Measurements from ENCODE around the gene SMURF2. TPM values are rescaled to one million over a fixed set of nuclear protein-coding genes. Genes with fewer than 3 reads are reported as not detected.
A peak's percentile ranks its signal among the peaks of the same experiment; 100 is the strongest.

The SMURF2 gene
- total and polyA plus RNA-seq, 9 of the 15 experiments (the other 6 are each of a cell fraction or from before 2014, with no cell fraction given) = 3.8 to 22.0 (median 14.8) TPM

DNA sequence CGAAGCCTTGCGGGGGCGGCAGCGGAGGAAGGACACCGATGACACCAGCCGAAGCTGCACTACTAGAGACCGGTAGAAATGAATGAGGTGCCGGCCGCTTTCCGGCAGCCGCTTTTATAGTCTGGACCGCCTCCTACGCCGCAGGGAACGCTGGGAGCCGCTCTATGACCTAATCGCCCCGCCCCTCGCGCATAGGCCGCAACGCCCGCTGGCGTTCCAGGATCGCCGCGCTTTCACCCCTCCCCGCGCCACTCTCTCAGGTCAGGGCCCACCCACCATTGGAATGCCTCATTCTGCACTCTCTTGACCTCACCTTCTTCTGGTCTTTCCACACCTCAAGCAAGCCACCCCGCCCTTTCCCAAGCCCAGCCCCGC, 155.9 kb downstream of the SMURF2 start, which contains the start of gene DDX5 (continued):
- peak in 1 of 2 experiments; percentile 27 for TF ChIP-seq E2F6 (IDR thresholded peaks at IDR 0.05; ENCODE audit: borderline replicate concordance in 1 of 2, extremely low read depth in 1 of 2, insufficient read depth in 1 of 2, insufficient read length in 1 of 2, low read depth in 1 of 2, low read length in 1 of 2, poor library complexity in 1 of 2, severe bottlenecking in 1 of 2)
- TF ChIP-seq ZNF699 (CRISPR knock-in tag; IDR thresholded peaks at IDR 0.05; ENCODE audit: insufficient replicate concordance) = no peak
- TF ChIP-seq OTX1 (CRISPR knock-in tag; IDR thresholded peaks at IDR 0.05) = no peak
- peak; percentile 97 for TF ChIP-seq GTF2F1 (IDR thresholded peaks at IDR 0.05; ENCODE audit: low read depth, low read length)
- no peak for TF ChIP-seq ZNF282 (CRISPR knock-in tag; IDR thresholded peaks at IDR 0.05)
- no peak for TF ChIP-seq SETDB1 (IDR thresholded peaks at IDR 0.05; ENCODE audit: low read length)
- TF ChIP-seq BDP1 (IDR thresholded peaks at IDR 0.05; ENCODE audit: insufficient read depth, insufficient read length) = no peak
- no peak for TF ChIP-seq ELF1 (tag; IDR thresholded peaks at IDR 0.05)
- no peak for TF ChIP-seq ZNF140 (CRISPR knock-in tag; IDR thresholded peaks at IDR 0.05)
- TF ChIP-seq ZKSCAN8 (CRISPR knock-in tag; IDR thresholded peaks at IDR 0.05) = no peak
- TF ChIP-seq IFI16 (CRISPR knock-in tag; IDR thresholded peaks at IDR 0.05) = no peak
- no peak; the same call in 1 of the 2 replicates for TF ChIP-seq ARID4B (CRISPR knock-in tag; IDR thresholded peaks at IDR 0.05)
- TF ChIP-seq CHCHD3 (CRISPR knock-in tag; IDR thresholded peaks at IDR 0.05) = no peak
- TF ChIP-seq ZZZ3 (IDR thresholded peaks at IDR 0.05) = no peak
- TF ChIP-seq PML (IDR thresholded peaks at IDR 0.05; ENCODE audit: low read length) = peak; percentile 96
- peak; percentile 99 for TF ChIP-seq POLR2AphosphoS5 (IDR thresholded peaks at IDR 0.05; ENCODE audit: control insufficient read depth, insufficient read depth, low read depth, low read length)
- TF ChIP-seq PHB2 (IDR thresholded peaks at IDR 0.05; ENCODE audit: low read depth) = no peak
- 0 out of 2 replicates have a peak, but pooled peaks have one; percentile 58 for TF ChIP-seq ZNF584 (CRISPR knock-in tag; IDR thresholded peaks at IDR 0.05; ENCODE audit: low read depth)
- no peak for TF ChIP-seq TFAM (CRISPR knock-in tag; conservative IDR thresholded peaks at IDR 0.05)
- TF ChIP-seq NCOA6 (IDR thresholded peaks at IDR 0.05) = no peak
- TF ChIP-seq THRAP3 (IDR thresholded peaks at IDR 0.05; ENCODE audit: borderline replicate concordance) = no peak
- TF ChIP-seq FOSL1 (tag; conservative IDR thresholded peaks at IDR 0.05) = no peak
- TF ChIP-seq BMI1 (IDR thresholded peaks at IDR 0.05; ENCODE audit: low read length) = no peak
- TF ChIP-seq CHD1 (IDR thresholded peaks at IDR 0.05; ENCODE audit: low read length) = no peak
- TF ChIP-seq E2F3 (CRISPR knock-in tag; IDR thresholded peaks at IDR 0.05) = no peak
- peak; percentile 100 for TF ChIP-seq POLR2A (conservative IDR thresholded peaks at IDR 0.05)
- TF ChIP-seq SIN3B (IDR thresholded peaks at IDR 0.05; ENCODE audit: low read depth) = no peak
- peak; percentile 17; the same call in 1 of the 2 replicates for TF ChIP-seq ZNF197 (CRISPR knock-in tag; IDR thresholded peaks at IDR 0.05; ENCODE audit: low read depth)

All from K562 (cell line).